Subcutaneous adipose tissue (tissue), 4 donors: ENCODE measurements around the gene INTS7. TPM values are rescaled to one million over a fixed set of nuclear protein-coding genes. Genes with fewer than 3 reads are reported as not detected.

Experiments
- total RNA-seq, 4 donors: library from RNA; depleted of rRNA; stranded (reverse); fragments of >200 nt; gene quantifications; one replicate each; pipeline ENCODE4 v1.1.0, GENCODE V29; 2016
- TF ChIP-seq, protein P1 (sequence below): fragments of 450-650 bp; IDR thresholded peaks from one replicate; pipeline ENCODE4 v1.5.1; 2016; ENCODE audit warnings: low read depth, mild to moderate bottlenecking, control low read depth, antibody characterized with exemption, moderate library complexity

Gene INTS7, protein sequence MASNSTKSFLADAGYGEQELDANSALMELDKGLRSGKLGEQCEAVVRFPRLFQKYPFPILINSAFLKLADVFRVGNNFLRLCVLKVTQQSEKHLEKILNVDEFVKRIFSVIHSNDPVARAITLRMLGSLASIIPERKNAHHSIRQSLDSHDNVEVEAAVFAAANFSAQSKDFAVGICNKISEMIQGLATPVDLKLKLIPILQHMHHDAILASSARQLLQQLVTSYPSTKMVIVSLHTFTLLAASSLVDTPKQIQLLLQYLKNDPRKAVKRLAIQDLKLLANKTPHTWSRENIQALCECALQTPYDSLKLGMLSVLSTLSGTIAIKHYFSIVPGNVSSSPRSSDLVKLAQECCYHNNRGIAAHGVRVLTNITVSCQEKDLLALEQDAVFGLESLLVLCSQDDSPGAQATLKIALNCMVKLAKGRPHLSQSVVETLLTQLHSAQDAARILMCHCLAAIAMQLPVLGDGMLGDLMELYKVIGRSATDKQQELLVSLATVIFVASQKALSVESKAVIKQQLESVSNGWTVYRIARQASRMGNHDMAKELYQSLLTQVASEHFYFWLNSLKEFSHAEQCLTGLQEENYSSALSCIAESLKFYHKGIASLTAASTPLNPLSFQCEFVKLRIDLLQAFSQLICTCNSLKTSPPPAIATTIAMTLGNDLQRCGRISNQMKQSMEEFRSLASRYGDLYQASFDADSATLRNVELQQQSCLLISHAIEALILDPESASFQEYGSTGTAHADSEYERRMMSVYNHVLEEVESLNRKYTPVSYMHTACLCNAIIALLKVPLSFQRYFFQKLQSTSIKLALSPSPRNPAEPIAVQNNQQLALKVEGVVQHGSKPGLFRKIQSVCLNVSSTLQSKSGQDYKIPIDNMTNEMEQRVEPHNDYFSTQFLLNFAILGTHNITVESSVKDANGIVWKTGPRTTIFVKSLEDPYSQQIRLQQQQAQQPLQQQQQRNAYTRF
- 10 to 100 TPM in 1 of 4 donors, 1 to 10 TPM in 3; 4.0 to 11.6 (median 6.6) TPM for total RNA-seq

DNA sequence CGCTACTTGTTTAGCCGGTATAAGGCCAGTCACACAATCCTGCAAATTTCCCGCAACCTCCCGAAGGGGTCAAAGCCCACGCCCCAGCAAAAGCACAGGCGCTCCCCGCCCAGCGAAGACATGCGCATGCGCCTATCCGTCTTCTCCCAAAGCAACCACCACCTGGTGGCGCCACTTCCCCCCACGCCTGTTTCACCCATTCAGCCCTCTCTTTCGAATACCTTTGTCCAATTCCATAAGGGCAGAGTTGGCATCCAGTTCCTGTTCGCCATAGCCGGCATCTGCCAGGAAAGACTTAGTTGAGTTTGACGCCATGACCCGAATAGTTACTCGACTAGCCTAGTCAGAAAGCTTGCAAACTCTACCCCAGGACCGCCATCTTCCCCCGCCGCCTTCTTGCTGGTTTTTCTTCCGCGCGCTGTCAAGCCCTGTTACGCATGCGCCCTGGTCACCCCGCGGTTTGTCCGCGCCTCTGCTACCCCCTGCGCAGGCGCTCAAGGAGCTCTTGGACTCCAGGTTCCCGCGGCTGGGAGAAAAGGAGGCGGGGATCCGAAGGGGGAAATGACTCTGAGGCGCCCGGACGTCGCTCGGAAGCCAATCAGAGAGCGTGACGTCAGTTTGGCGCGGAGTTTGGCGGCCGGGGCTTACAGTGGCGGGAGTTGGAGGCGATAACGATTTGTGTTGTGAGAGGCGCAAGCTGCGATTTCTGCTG lies at the start of gene INTS7, which contains the start of gene DTL:
Gene INTS7, minus strand, starts transcription at position 435 of the 712 bp plus-strand sequence. Its CDS starts 120 bp downstream, at position 315.
Gene DTL, plus strand, starts transcription at position 626 of the 712 bp plus-strand sequence. CDS start 143 bp downstream, outside the sequence.
- TF ChIP-seq, protein P1, sequence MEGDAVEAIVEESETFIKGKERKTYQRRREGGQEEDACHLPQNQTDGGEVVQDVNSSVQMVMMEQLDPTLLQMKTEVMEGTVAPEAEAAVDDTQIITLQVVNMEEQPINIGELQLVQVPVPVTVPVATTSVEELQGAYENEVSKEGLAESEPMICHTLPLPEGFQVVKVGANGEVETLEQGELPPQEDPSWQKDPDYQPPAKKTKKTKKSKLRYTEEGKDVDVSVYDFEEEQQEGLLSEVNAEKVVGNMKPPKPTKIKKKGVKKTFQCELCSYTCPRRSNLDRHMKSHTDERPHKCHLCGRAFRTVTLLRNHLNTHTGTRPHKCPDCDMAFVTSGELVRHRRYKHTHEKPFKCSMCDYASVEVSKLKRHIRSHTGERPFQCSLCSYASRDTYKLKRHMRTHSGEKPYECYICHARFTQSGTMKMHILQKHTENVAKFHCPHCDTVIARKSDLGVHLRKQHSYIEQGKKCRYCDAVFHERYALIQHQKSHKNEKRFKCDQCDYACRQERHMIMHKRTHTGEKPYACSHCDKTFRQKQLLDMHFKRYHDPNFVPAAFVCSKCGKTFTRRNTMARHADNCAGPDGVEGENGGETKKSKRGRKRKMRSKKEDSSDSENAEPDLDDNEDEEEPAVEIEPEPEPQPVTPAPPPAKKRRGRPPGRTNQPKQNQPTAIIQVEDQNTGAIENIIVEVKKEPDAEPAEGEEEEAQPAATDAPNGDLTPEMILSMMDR, result no peak

DNA sequence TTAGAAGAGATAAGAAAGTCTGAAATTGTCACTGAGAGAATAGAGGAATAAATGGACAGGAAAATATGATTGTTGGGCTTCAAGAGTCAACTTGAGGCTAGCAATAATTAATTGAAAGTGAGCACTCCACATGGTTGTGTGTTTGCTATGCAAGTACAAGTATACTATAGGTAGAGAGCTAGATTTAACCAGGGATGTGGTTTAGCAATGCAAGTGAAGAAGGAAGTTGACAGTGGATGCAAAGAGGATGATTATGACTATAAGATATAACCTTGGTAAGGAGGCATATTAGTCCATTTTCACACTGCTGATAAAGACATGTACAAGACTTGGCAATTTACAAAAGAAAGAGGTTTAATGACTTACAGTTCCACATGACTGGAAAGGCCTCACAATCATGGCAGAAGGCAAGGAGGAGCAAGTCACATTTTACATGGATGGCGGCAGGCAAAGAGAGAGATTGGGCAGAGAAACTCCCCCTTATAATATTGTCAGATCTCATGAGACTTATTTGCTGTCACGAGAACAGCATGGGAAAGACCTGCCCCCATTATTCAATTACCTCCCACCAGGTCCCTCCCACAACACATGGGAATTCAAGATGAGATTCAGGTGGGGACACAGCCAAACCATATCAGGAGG lies 47.5 kb upstream of the INTS7 start:
- TF ChIP-seq, protein P1, result no peak

DNA sequence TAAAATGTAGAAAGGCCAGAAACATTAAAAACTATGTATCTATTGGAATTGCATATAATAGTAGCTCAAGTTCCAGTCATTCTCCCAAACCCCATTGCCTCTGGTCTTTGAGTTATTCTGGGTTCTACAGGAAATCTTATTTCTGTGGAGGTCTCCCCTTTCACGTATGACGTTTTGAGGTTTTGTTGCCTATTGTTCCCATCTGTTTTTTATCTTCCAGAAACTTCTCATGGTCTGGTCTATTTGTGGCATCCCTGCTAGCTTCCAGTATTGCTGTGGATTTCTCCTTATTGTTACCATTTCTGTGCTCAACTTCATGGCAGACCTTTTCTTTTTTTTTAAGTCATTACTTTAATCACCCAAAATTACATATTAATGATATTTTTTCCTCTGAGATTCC lies 43.5 kb upstream of the INTS7 start:
- TF ChIP-seq, protein P1, result no peak

DNA sequence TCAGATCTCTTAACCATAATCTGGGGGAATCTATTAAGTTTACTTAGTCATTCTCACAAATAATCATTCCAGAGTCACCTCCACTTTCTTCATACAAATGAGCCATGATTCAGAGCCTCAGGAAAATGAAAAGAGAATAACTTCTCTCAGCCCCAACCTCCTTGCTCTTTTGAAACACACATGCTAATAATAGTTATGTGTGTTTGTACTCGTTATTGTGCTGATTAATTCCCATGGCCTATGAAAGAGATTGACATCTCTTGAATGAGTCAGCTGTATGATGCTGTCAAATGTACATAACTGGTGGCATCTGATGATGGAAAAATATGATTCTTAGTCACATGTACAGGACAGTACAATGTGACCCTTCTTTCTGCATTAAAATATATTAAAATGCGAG lies 41.7 kb upstream of the INTS7 start:
- TF ChIP-seq, protein P1, result no peak

DNA sequence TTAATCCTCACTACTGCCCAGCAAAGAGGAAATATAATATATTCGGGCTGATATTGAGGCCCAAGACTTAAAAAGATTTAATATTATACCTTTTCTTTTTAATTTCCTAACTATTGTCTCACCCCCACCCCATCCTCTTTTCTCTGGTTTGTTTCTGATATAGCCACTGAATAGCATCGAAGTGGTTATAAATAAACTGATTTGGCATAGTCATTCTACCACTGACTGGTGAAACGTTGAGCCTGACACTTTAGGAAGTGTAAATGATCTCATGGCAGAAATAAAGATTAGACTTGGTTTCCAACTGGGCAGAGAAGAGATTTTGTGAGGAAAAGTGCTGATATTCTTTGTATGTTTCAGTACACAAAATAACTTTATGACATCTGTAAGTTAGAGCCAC lies 39.5 kb upstream of the INTS7 start:
- TF ChIP-seq, protein P1, result no peak

DNA sequence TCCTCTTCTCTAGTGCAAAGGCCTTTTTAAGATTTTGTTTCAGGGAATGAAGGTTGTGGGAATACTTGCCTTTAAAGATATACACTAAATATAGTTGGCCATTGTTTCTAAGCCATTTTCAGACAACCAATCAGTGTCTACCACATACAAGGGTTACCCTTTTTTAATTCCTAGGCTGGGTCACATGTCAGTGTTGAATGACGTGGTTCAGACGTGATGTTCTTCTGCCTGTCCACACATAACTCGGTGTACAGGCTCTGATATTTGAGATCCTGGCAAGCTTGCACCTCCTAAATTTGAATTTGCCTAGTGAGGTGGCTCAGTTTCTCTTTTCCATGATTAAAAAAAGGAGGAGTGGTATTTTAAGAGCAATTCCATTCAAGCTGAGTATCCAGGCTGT lies 39.0 kb upstream of the INTS7 start:
- TF ChIP-seq, protein P1, result no peak
